Smooth muscle cell (in vitro differentiated cells): ENCODE results near the gene TOR2A. TPM values are rescaled to one million over a fixed set of nuclear protein-coding genes. Genes with fewer than 3 reads are reported as not detected.

Experiments
- DNase-seq: peaks from one replicate; lab custom pipeline; 2025; ENCODE audit not compliant: unreplicated experiment; lab: John Stamatoyannopoulos, UW
- H2AFZ ChIP-seq: fragments of 200-600 bp; sonication (generic); 2 replicates; pipeline ENCODE4 v1.6.0; 2016; ENCODE audit warnings: antibody characterized with exemption, low read depth, mild to moderate bottlenecking
- H3F3A ChIP-seq: fragments of 200-600 bp; sonication (generic); 2 replicates; pipeline ENCODE4 v1.6.0; 2017; ENCODE audit warnings: antibody characterized with exemption, low read depth
- H3K27ac ChIP-seq: fragments of 200-600 bp; sonication (generic); 2 replicates; pipeline ENCODE4 v1.5.1; 2016; ENCODE audit warnings: low read depth, mild to moderate bottlenecking
- H3K27me3 ChIP-seq: fragments of 200-600 bp; sonication (generic); 2 replicates; pipeline ENCODE4 v1.6.1; 2016; ENCODE audit warnings: low read depth, mild to moderate bottlenecking
- H3K36me3 ChIP-seq: fragments of 200-600 bp; sonication (generic); 2 replicates; pipeline ENCODE4 v1.5.1; 2016; ENCODE audit warnings: low read depth
- H3K4me1 ChIP-seq: fragments of 200-600 bp; sonication (generic); 2 replicates; pipeline ENCODE4 v1.5.1; 2016; ENCODE audit warnings: low read depth
- H3K4me2 ChIP-seq: fragments of 200-600 bp; sonication (generic); 2 replicates; pipeline ENCODE4 v1.6.0; 2016; ENCODE audit warnings: mild to moderate bottlenecking
- H3K4me3 ChIP-seq: fragments of 200-600 bp; sonication (generic); 2 replicates; pipeline ENCODE4 v1.5.1; 2016; ENCODE audit warnings: mild to moderate bottlenecking
- H3K79me2 ChIP-seq: fragments of 200-600 bp; sonication (generic); 2 replicates; pipeline ENCODE4 v1.6.0; 2016; ENCODE audit warnings: low read depth, mild to moderate bottlenecking
- H3K9ac ChIP-seq: fragments of 200-600 bp; sonication (generic); 2 replicates; pipeline ENCODE4 v1.6.0; 2016; ENCODE audit warnings: low read depth
- H3K9me3 ChIP-seq: fragments of 200-600 bp; sonication (generic); replicated peaks from 2 replicates; pipeline ENCODE4 v1.5.1; 2016; ENCODE audit warnings: low read depth
- H4K20me1 ChIP-seq: fragments of 200-600 bp; sonication (generic); 2 replicates; pipeline ENCODE4 v1.6.0; 2016; ENCODE audit warnings: low read depth
- CTCF ChIP-seq: fragments of 200-600 bp; sonication (generic); IDR thresholded peaks from 2 replicates; pipeline ENCODE4 v1.5.1; 2017; ENCODE audit warnings: borderline replicate concordance, mild to moderate bottlenecking, antibody characterized with exemption; ENCODE audit not compliant: insufficient read depth, poor library complexity, severe bottlenecking
- WGBS: methylation state at CpG from one replicate; pipeline ENCODE4 v1.1.7; 2016; ENCODE audit warnings: low lambda C conversion rate; 5-methylcytosine and 5-hydroxymethylcytosine counted together
- polyA plus RNA-seq: library from polyadenylated mRNA; unstranded; fragments of >200 nt; fragmentation: Nextera tagmentation; extraction: Ambion mirVana; gene quantifications from 2 replicates; pipeline ENCODE4 v1.2.1, GENCODE V29; 2016
- total RNA-seq: library from RNA; depleted of rRNA; stranded (reverse); fragments of >200 nt; gene quantifications from 2 replicates; pipeline ENCODE4 v1.2.3, GENCODE V29; 2014

Gene TOR2A
- total and polyA plus RNA-seq, 2 experiments from 2014 or later, result 7.3 to 12.3 TPM

GRCh38 chr9:127711226-127711701, 23.8 kb downstream of the TOR2A start:
- TF ChIP-seq CTCF, result no peak
- Histone ChIP-seq H3F3A (no peaks in the 10 kb centered on the region), H3K79me2 (no peaks in the 10 kb centered on the region), H3K27me3 (no peaks in the 10 kb centered on the region), H3K4me2 (no peak overlapping the region), H3K4me1 (peaks cover 11% of the 10 kb centered on the region), H3K27ac (no peak overlapping the region), H4K20me1 (no peaks in the 10 kb centered on the region), H3K9ac (no peak overlapping the region), H3K36me3 (no peaks in the 10 kb centered on the region), H3K9me3 (no peaks in the 10 kb centered on the region), H3K4me3 (no peak overlapping the region), H2AFZ (no peak overlapping the region)
- WGBS, result 96% methylated on average over 9 of the region's 9 CpGs
- no peak for DNase-seq

GRCh38 chr9:127710204-127710783, 24.8 kb downstream of the TOR2A start:
- no peaks in the 10 kb centered on the region for H3K27me3 ChIP-seq
- H3K9ac ChIP-seq, result no peak overlapping the region
- H3K36me3 ChIP-seq, result no peaks in the 10 kb centered on the region
- H3K4me3 ChIP-seq, result no peak overlapping the region
- H4K20me1 ChIP-seq, result no peaks in the 10 kb centered on the region
- no peak overlapping the region for H3K4me2 ChIP-seq
- no peak overlapping the region for H3K27ac ChIP-seq
- H3F3A ChIP-seq, result no peaks in the 10 kb centered on the region
- H3K4me1 ChIP-seq, result peaks cover 11% of the 10 kb centered on the region
- no peak overlapping the region for H2AFZ ChIP-seq
- 94% methylated on average over 10 of the region's 10 CpGs for WGBS
- no peak for DNase-seq
- no peak for TF ChIP-seq CTCF
- H3K79me2 ChIP-seq, result no peaks in the 10 kb centered on the region
- H3K9me3 ChIP-seq, result no peaks in the 10 kb centered on the region

GRCh38 chr9:127708952-127709587, 26.0 kb downstream of the TOR2A start:
- Histone ChIP-seq H3K4me2 (no peak overlapping the region), H3K4me1 (peaks cover 7% of the 10 kb centered on the region), H3K79me2 (no peaks in the 10 kb centered on the region), H3K27me3 (no peaks in the 10 kb centered on the region), H2AFZ (no peak overlapping the region), H3K4me3 (no peak overlapping the region), H4K20me1 (no peaks in the 10 kb centered on the region), H3K9ac (no peak overlapping the region), H3K36me3 (no peaks in the 10 kb centered on the region), H3K27ac (no peak overlapping the region), H3K9me3 (no peaks in the 10 kb centered on the region), H3F3A (no peaks in the 10 kb centered on the region)
- no peak for TF ChIP-seq CTCF
- 96% methylated on average over 8 of the region's 8 CpGs for WGBS
- DNase-seq, result no peak

GRCh38 chr9:127707766-127708165, 27.3 kb downstream of the TOR2A start:
- Histone ChIP-seq H3K4me1 (peaks cover 7% of the 10 kb centered on the region), H3K4me2 (no peak overlapping the region), H3K27me3 (no peaks in the 10 kb centered on the region), H3K9me3 (no peaks in the 10 kb centered on the region), H3K79me2 (no peaks in the 10 kb centered on the region), H3K4me3 (no peak overlapping the region), H4K20me1 (no peaks in the 10 kb centered on the region), H2AFZ (no peak overlapping the region), H3K27ac (no peak overlapping the region), H3K9ac (no peak overlapping the region), H3K36me3 (no peaks in the 10 kb centered on the region), H3F3A (no peaks in the 10 kb centered on the region)
- no peak for TF ChIP-seq CTCF
- DNase-seq, result no peak
- 55% methylated on average over 5 of the region's 5 CpGs for WGBS
